Smooth muscle cell (in vitro differentiated cells): ENCODE measurements around the gene PDE11A. TPM values are rescaled to one million over a fixed set of nuclear protein-coding genes. Genes with fewer than 3 reads are reported as not detected.

Source experiments
- DNase-seq: peaks from one replicate; lab custom pipeline; 2025; ENCODE audit not compliant: unreplicated experiment; lab: John Stamatoyannopoulos, UW
- H2AFZ ChIP-seq: fragments of 200-600 bp; sonication (generic); 2 replicates; pipeline ENCODE4 v1.6.0; 2016; ENCODE audit warnings: antibody characterized with exemption, low read depth, mild to moderate bottlenecking
- H3F3A ChIP-seq: fragments of 200-600 bp; sonication (generic); 2 replicates; pipeline ENCODE4 v1.6.0; 2017; ENCODE audit warnings: antibody characterized with exemption, low read depth
- H3K27ac ChIP-seq: fragments of 200-600 bp; sonication (generic); 2 replicates; pipeline ENCODE4 v1.5.1; 2016; ENCODE audit warnings: low read depth, mild to moderate bottlenecking
- H3K27me3 ChIP-seq: fragments of 200-600 bp; sonication (generic); 2 replicates; pipeline ENCODE4 v1.6.1; 2016; ENCODE audit warnings: low read depth, mild to moderate bottlenecking
- H3K36me3 ChIP-seq: fragments of 200-600 bp; sonication (generic); 2 replicates; pipeline ENCODE4 v1.5.1; 2016; ENCODE audit warnings: low read depth
- H3K4me1 ChIP-seq: fragments of 200-600 bp; sonication (generic); 2 replicates; pipeline ENCODE4 v1.5.1; 2016; ENCODE audit warnings: low read depth
- H3K4me2 ChIP-seq: fragments of 200-600 bp; sonication (generic); 2 replicates; pipeline ENCODE4 v1.6.0; 2016; ENCODE audit warnings: mild to moderate bottlenecking
- H3K4me3 ChIP-seq: fragments of 200-600 bp; sonication (generic); 2 replicates; pipeline ENCODE4 v1.5.1; 2016; ENCODE audit warnings: mild to moderate bottlenecking
- H3K79me2 ChIP-seq: fragments of 200-600 bp; sonication (generic); 2 replicates; pipeline ENCODE4 v1.6.0; 2016; ENCODE audit warnings: low read depth, mild to moderate bottlenecking
- H3K9ac ChIP-seq: fragments of 200-600 bp; sonication (generic); 2 replicates; pipeline ENCODE4 v1.6.0; 2016; ENCODE audit warnings: low read depth
- H3K9me3 ChIP-seq: fragments of 200-600 bp; sonication (generic); replicated peaks from 2 replicates; pipeline ENCODE4 v1.5.1; 2016; ENCODE audit warnings: low read depth
- H4K20me1 ChIP-seq: fragments of 200-600 bp; sonication (generic); 2 replicates; pipeline ENCODE4 v1.6.0; 2016; ENCODE audit warnings: low read depth
- WGBS: methylation state at CpG from one replicate; pipeline ENCODE4 v1.1.7; 2016; ENCODE audit warnings: low lambda C conversion rate; 5-methylcytosine and 5-hydroxymethylcytosine counted together
- polyA plus RNA-seq: library from polyadenylated mRNA; unstranded; fragments of >200 nt; fragmentation: Nextera tagmentation; extraction: Ambion mirVana; gene quantifications from 2 replicates; pipeline ENCODE4 v1.2.1, GENCODE V29; 2016
- total RNA-seq: library from RNA; depleted of rRNA; stranded (reverse); fragments of >200 nt; gene quantifications from 2 replicates; pipeline ENCODE4 v1.2.3, GENCODE V29; 2014
- TF ChIP-seq, protein P1 (sequence below): fragments of 200-600 bp; sonication (generic); IDR thresholded peaks from 2 replicates; pipeline ENCODE4 v1.5.1; 2017; ENCODE audit warnings: borderline replicate concordance, mild to moderate bottlenecking, antibody characterized with exemption; ENCODE audit not compliant: insufficient read depth, poor library complexity, severe bottlenecking

PDE11A gene
- total and polyA plus RNA-seq, 2 experiments from 2014 or later: under 0.01 TPM; not detected in 1

DNA sequence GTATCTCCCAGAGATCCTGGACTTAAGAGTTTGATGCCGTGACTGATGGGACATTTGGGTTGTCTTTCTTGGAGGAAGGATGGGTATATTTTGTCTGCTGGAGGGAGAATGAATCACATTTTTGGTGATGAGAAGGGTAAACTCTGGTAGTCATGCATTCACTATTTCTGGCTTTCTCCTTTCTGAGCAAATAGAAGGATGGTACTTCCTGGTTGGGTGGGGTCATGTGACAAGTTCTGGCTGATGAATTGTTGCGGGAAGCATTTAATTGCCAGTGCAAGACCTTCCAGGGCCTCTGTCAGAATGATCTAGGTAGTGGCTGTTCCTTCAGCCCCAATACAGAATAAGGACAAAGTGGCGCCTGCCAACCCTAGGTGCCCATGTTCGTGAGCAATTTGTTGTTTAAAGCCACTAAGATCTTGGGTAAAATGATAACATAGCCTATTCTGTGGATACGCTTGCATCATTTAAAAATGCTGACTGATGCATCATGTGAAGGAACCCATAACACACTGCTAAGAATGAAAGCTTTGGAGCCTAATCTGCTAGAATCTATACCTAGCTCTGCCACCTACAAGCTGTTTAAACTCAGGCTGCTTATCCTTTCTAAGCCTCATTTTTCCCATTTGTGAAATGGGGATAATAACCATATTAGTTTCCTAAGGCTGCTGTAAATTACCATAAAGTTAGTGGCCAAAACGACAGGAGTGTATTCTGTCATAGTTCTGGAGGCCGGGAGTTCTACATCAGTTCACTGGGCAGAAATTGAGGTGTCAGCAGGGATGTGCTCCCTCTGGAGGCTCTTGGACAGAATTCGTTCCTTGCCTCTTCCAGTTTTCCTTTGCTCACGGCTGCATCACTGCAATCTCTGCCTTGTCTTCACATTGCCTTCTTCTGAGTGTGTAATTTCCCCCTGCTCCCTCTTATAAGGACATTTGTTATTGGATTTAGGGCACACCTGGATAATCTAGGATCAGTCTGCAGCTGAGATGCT lies 398.7 kb downstream of the PDE11A start:
- H3K4me3 ChIP-seq: no peak overlapping the region
- H3F3A ChIP-seq: no peaks in the 10 kb centered on the region
- WGBS: 81% methylated on average over 9 of the region's 9 CpGs
- no peak for DNase-seq
- H3K4me1 ChIP-seq: peaks cover 16% of the 10 kb centered on the region
- TF ChIP-seq, protein P1, sequence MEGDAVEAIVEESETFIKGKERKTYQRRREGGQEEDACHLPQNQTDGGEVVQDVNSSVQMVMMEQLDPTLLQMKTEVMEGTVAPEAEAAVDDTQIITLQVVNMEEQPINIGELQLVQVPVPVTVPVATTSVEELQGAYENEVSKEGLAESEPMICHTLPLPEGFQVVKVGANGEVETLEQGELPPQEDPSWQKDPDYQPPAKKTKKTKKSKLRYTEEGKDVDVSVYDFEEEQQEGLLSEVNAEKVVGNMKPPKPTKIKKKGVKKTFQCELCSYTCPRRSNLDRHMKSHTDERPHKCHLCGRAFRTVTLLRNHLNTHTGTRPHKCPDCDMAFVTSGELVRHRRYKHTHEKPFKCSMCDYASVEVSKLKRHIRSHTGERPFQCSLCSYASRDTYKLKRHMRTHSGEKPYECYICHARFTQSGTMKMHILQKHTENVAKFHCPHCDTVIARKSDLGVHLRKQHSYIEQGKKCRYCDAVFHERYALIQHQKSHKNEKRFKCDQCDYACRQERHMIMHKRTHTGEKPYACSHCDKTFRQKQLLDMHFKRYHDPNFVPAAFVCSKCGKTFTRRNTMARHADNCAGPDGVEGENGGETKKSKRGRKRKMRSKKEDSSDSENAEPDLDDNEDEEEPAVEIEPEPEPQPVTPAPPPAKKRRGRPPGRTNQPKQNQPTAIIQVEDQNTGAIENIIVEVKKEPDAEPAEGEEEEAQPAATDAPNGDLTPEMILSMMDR: no peak
- H3K36me3 ChIP-seq: no peaks in the 10 kb centered on the region
- H3K9me3 ChIP-seq: no peaks in the 10 kb centered on the region
- H3K27ac ChIP-seq: no peak overlapping the region
- no peak overlapping the region for H3K9ac ChIP-seq
- no peaks in the 10 kb centered on the region for H4K20me1 ChIP-seq
- no peak overlapping the region for H3K4me2 ChIP-seq
- H3K27me3 ChIP-seq: peaks cover 8% of the 10 kb centered on the region
- H3K79me2 ChIP-seq: no peaks in the 10 kb centered on the region
- H2AFZ ChIP-seq: no peak overlapping the region

DNA sequence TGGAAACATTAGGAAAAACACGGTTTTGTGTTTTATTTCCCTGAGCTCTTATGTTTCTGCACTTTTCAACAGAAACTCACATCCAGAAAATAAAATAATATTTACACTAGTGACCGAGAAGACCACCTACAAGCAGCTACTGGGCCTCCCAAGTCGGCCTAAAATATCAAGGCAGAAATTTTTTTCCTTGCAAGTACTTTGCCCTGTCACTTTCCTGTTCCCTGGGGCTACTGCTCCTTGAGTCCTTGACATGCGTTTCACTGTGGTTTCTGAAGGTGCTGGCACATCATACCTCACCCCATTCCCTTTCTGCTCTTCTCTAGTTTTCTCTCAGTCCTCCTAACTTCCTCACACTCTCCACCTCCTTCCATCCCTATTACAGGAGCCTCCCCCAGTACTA lies 400.9 kb downstream of the PDE11A start:
- Histone ChIP-seq H2AFZ (no peak overlapping the region), H3K9ac (no peak overlapping the region), H3K9me3 (no peaks in the 10 kb centered on the region), H4K20me1 (no peaks in the 10 kb centered on the region), H3K27me3 (peaks cover 2% of the 10 kb centered on the region), H3F3A (no peaks in the 10 kb centered on the region), H3K79me2 (no peaks in the 10 kb centered on the region), H3K27ac (no peak overlapping the region), H3K4me2 (no peak overlapping the region), H3K4me1 (peaks cover 16% of the 10 kb centered on the region), H3K36me3 (no peaks in the 10 kb centered on the region), H3K4me3 (no peak overlapping the region)
- TF ChIP-seq, protein P1: no peak
- DNase-seq: no peak
- 64% methylated on average over 4 of the region's 4 CpGs for WGBS

DNA sequence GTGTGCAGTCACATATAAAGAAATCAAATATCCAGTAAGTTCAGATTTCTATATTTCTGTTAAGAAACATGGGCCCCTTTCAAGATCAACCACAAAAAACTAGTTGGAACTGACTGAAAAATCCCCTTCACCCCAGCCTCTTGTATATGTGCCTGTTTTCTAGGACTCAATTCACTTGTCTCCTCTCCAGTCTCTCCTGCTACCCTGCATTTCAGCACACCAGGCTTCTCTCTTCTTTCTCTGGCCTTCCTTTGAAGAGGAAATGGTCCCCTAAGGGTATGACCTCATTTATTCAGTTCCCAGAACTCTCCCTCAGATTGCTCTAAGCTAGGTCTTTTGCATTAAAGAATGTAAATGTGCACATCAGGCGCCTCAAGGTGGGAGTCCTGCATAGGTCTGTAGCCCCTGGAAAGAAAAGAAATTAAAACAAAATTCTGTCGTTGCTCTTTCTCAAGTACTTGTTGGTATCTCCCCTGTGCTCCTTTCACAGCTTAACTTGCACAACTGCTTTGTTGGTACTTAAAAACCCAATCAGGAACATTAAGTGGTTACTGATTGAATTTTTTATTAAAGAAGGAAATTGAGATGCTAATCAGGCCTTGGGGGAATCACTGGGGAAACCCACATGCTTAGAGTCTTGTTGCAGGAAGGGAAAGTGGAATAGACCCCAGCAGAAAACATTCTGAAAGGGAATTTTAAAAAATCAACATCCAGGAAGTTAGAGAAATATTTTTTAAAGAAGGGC lies 401.6 kb downstream of the PDE11A start:
- DNase-seq: no peak
- TF ChIP-seq, protein P1: no peak
- Histone ChIP-seq H3K9me3 (no peaks in the 10 kb centered on the region), H2AFZ (peak overlapping the region; percentile 14), H3K4me2 (no peak overlapping the region), H3K27me3 (no peaks in the 10 kb centered on the region), H4K20me1 (no peaks in the 10 kb centered on the region), H3K4me3 (no peak overlapping the region), H3K79me2 (no peaks in the 10 kb centered on the region), H3F3A (no peaks in the 10 kb centered on the region), H3K9ac (no peak overlapping the region), H3K27ac (no peak overlapping the region), H3K4me1 (peaks cover 16% of the 10 kb centered on the region), H3K36me3 (no peaks in the 10 kb centered on the region)
- 28% methylated on average over 2 of the region's 2 CpGs for WGBS
